Activated effector memory CD4-positive, alpha-beta T cell treated with Interleukin-2 at 50 U/mL for 16 hours (primary cell): Measurements from ENCODE around the gene SYNJ1.
A peak's percentile ranks its signal among the peaks of the same experiment; 100 is the strongest.
"Not testable (repeated sequence)": the region's sequence is repeated elsewhere in the genome, so short reads cannot be mapped to it uniquely, and the experiment has no call there.

Experiments used
- DNase-seq: peaks from one replicate; pipeline ENCODE4 v3.0.0-alpha.2; 2020

SYNJ1 gene

GRCh38 chr21:32682696-32683474, 44.9 kb downstream of the SYNJ1 start:
- DNase-seq, result no peak

- no peak for DNase-seq
Observed at GRCh38 chr21:32674731-32675130, 53.1 kb downstream of the SYNJ1 start.

- no peak for DNase-seq
Observed at GRCh38 chr21:32674038-32674437, 53.8 kb downstream of the SYNJ1 start.

- DNase-seq, result no peak
Observed at GRCh38 chr21:32666258-32666657, 61.6 kb downstream of the SYNJ1 start.

- DNase-seq, result not testable (repeated sequence)
Observed at GRCh38 chr21:32664095-32664494, 63.7 kb downstream of the SYNJ1 start.

- DNase-seq, result not testable (repeated sequence)
Observed at GRCh38 chr21:32661981-32662380, 65.8 kb downstream of the SYNJ1 start.

GRCh38 chr21:32661026-32661782, 66.6 kb downstream of the SYNJ1 start:
- not testable (repeated sequence) for DNase-seq

- DNase-seq, result no peak
Observed at GRCh38 chr21:32658524-32658923, 69.3 kb downstream of the SYNJ1 start.

- DNase-seq, result no peak
Observed at GRCh38 chr21:32653326-32653901, 74.4 kb downstream of the SYNJ1 start.

- DNase-seq, result no peak
Observed at GRCh38 chr21:32648165-32648564, 79.6 kb downstream of the SYNJ1 start.

GRCh38 chr21:32645261-32646182, 82.3 kb downstream of the SYNJ1 start:
- no peak for DNase-seq

- no peak for DNase-seq
Observed at GRCh38 chr21:32641710-32642698, 85.8 kb downstream of the SYNJ1 start.

- DNase-seq, result no peak
Observed at GRCh38 chr21:32626621-32627196, 101.1 kb downstream of the SYNJ1 start.

GRCh38 chr21:32618218-32618617, 109.6 kb downstream of the SYNJ1 start:
- not testable (repeated sequence) for DNase-seq

GRCh38 chr21:32613436-32614043, 114.3 kb downstream of the SYNJ1 start:
- no peak for DNase-seq

- no peak for DNase-seq
Observed at GRCh38 chr21:32612999-32613337, 114.8 kb downstream of the SYNJ1 start.

GRCh38 chr21:32612075-32612998, 115.5 kb downstream of the SYNJ1 start, which contains the start of gene CFAP298:
CFAP298 (minus strand) TSS chr21:32612377; CDS start chr21:32612243, 134 bp downstream.
- peak; percentile 81 for DNase-seq

GRCh38 chr21:32611471-32611997, 116.3 kb downstream of the SYNJ1 start:
- no peak for DNase-seq

- DNase-seq, result not testable (repeated sequence)
Observed at GRCh38 chr21:32610940-32611339, 116.9 kb downstream of the SYNJ1 start.
